Chondrocyte (in vitro differentiated cells): ENCODE data around the gene LMO3. TPM values are rescaled to one million over a fixed set of nuclear protein-coding genes. Genes with fewer than 3 reads are reported as not detected.

Experiments
- DNase-seq: peaks from one replicate; pipeline ENCODE4 v3.0.0; 2021; ENCODE audit warnings: mixed read lengths, low spot score
- H3K27ac Mint-ChIP-seq: one replicate; pipeline ENCODE4 v1.8.0; 2021; ENCODE audit warnings: mild to moderate bottlenecking, moderate library complexity, mixed read lengths; ENCODE audit not compliant: unreplicated experiment
- H3K27me3 Mint-ChIP-seq: 2 replicates; pipeline ENCODE4 v1.8.0; 2021; ENCODE audit warnings: low read depth, mixed read lengths
- H3K36me3 Mint-ChIP-seq: 2 replicates; pipeline ENCODE4 v1.8.0; 2021; ENCODE audit warnings: low read depth, mixed read lengths
- H3K4me1 Mint-ChIP-seq: 2 replicates; pipeline ENCODE4 v1.8.0; 2021; ENCODE audit warnings: low read depth, mild to moderate bottlenecking, mixed read lengths
- H3K4me3 Mint-ChIP-seq: one replicate; pipeline ENCODE4 v1.8.0; 2021; ENCODE audit warnings: mild to moderate bottlenecking, moderate library complexity, mixed read lengths; ENCODE audit not compliant: unreplicated experiment
- H3K9me3 Mint-ChIP-seq: 2 replicates; pipeline ENCODE4 v1.8.0; 2021; ENCODE audit warnings: low read depth, mixed read lengths
- CTCF ChIP-seq: fragments of 200-600 bp; sonication (generic); IDR thresholded peaks from 2 replicates; pipeline ENCODE4 v1.5.0; 2021; ENCODE audit warnings: antibody characterized with exemption, mild to moderate bottlenecking, moderate library complexity
- total RNA-seq: library from RNA; stranded (reverse); gene quantifications from 3 replicates; pipeline ENCODE4 v1.2.1, GENCODE V29; 2021

LMO3 gene
- total RNA-seq, 1 donor from 2014 or later: 0.57 TPM

- no peaks in the 10 kb centered on the region for H3K36me3 Mint-ChIP-seq
- no peaks in the 10 kb centered on the region for H3K9me3 Mint-ChIP-seq
- no peak overlapping the region for H3K27ac Mint-ChIP-seq
- no peak for TF ChIP-seq CTCF
- DNase-seq: no peak
- H3K27me3 Mint-ChIP-seq: peaks cover 26% of the 10 kb centered on the region
- H3K4me3 Mint-ChIP-seq: no peak overlapping the region
- peaks cover 14% of the 10 kb centered on the region for H3K4me1 Mint-ChIP-seq
These were observed 4.8 kb upstream of the LMO3 start for GRCh38 chr12:16610743-16611142.

- no peaks in the 10 kb centered on the region for H3K36me3 Mint-ChIP-seq
- H3K9me3 Mint-ChIP-seq: no peaks in the 10 kb centered on the region
- H3K4me1 Mint-ChIP-seq: peaks cover 18% of the 10 kb centered on the region
- peaks cover 26% of the 10 kb centered on the region for H3K27me3 Mint-ChIP-seq
- no peak overlapping the region for H3K4me3 Mint-ChIP-seq
- no peak overlapping the region for H3K27ac Mint-ChIP-seq
- no peak for DNase-seq
- TF ChIP-seq CTCF: no peak
These were observed 4.1 kb upstream of the LMO3 start for GRCh38 chr12:16610001-16610585.

- DNase-seq: no peak
- peaks cover 26% of the 10 kb centered on the region for H3K27me3 Mint-ChIP-seq
- peaks cover 18% of the 10 kb centered on the region for H3K4me1 Mint-ChIP-seq
- H3K9me3 Mint-ChIP-seq: no peaks in the 10 kb centered on the region
- H3K4me3 Mint-ChIP-seq: no peak overlapping the region
- H3K27ac Mint-ChIP-seq: no peak overlapping the region
- H3K36me3 Mint-ChIP-seq: no peaks in the 10 kb centered on the region
- TF ChIP-seq CTCF: no peak
These were observed 3.1 kb upstream of the LMO3 start for GRCh38 chr12:16608946-16609539.

GRCh38 chr12:16607906-16608775 lies 2.2 kb upstream of the LMO3 start:
- no peak for DNase-seq
- Mint-ChIP-seq H3K27ac (no peak overlapping the region), H3K4me1 (peaks cover 18% of the 10 kb centered on the region), H3K27me3 (peaks cover 26% of the 10 kb centered on the region), H3K4me3 (no peak overlapping the region), H3K36me3 (no peaks in the 10 kb centered on the region), H3K9me3 (no peaks in the 10 kb centered on the region)
- TF ChIP-seq CTCF: no peak

- DNase-seq: no peak
- Mint-ChIP-seq H3K27ac (peak overlapping the region; percentile 6), H3K9me3 (no peaks in the 10 kb centered on the region), H3K36me3 (no peaks in the 10 kb centered on the region), H3K4me1 (peaks cover 18% of the 10 kb centered on the region), H3K27me3 (peaks cover 26% of the 10 kb centered on the region), H3K4me3 (peak overlapping the region; percentile 76)
- TF ChIP-seq CTCF: no peak
These were observed 1.0 kb upstream of the LMO3 start for GRCh38 chr12:16606991-16607390.
